Rectal smooth muscle tissue (tissue), 1 donor: Measurements from ENCODE around the gene TEX14.
"Not testable (repeated sequence)": the region's sequence is repeated elsewhere in the genome, so short reads cannot be mapped to it uniquely, and the experiment has no call there.

Experiments
- H3K27ac ChIP-seq: one replicate; pipeline ENCODE4 v1.7.0; 2013; ENCODE audit warnings: low read depth, low read length, inconsistent platforms
- H3K27me3 ChIP-seq: one replicate; pipeline ENCODE4 v1.7.0; 2013; ENCODE audit warnings: low read length; ENCODE audit not compliant: control insufficient read depth, insufficient read depth
- H3K36me3 ChIP-seq: one replicate; pipeline ENCODE4 v1.7.0; 2013; ENCODE audit warnings: low read length; ENCODE audit not compliant: control insufficient read depth, insufficient read depth
- H3K4me1 ChIP-seq: one replicate; pipeline ENCODE4 v1.7.0; 2013; ENCODE audit warnings: low read length; ENCODE audit not compliant: control insufficient read depth, insufficient read depth
- H3K4me3 ChIP-seq: one replicate; pipeline ENCODE4 v1.7.0; 2013; ENCODE audit warnings: low read length
- H3K9ac ChIP-seq: one replicate; pipeline ENCODE4 v1.7.0; 2013; ENCODE audit warnings: low read length

TEX14 gene

DNA sequence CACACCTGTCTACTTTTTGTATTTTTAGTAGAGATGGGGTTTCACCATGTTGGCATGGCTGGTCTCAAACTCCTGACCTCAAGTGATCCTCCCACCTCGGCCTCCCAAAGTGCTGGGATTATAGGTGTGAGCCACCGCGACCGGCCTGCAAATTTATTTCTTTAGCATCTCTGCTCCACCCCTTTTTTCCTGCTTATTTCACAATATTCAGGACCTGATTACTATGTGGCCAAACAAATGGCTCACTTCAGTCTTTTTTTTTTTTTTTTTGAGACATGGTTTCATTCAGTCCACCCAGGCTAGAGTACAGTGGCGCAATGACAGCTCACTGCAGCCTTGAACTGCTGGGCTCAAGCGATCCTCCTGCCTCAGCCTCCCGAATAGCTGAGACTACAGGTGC is 109.1 kb downstream of the TEX14 start:
- not testable (repeated sequence) for H3K36me3 ChIP-seq, H3K27me3 ChIP-seq, H3K4me1 ChIP-seq, H3K9ac ChIP-seq, H3K4me3 ChIP-seq, H3K27ac ChIP-seq

GRCh38 chr17:58580671-58581070 is 111.2 kb downstream of the TEX14 start:
- Histone ChIP-seq H3K27ac (no peak overlapping the region), H3K36me3 (no peaks in the 10 kb centered on the region), H3K4me3 (no peak overlapping the region), H3K9ac (no peak overlapping the region), H3K4me1 (no peaks in the 10 kb centered on the region), H3K27me3 (no peaks in the 10 kb centered on the region)

DNA sequence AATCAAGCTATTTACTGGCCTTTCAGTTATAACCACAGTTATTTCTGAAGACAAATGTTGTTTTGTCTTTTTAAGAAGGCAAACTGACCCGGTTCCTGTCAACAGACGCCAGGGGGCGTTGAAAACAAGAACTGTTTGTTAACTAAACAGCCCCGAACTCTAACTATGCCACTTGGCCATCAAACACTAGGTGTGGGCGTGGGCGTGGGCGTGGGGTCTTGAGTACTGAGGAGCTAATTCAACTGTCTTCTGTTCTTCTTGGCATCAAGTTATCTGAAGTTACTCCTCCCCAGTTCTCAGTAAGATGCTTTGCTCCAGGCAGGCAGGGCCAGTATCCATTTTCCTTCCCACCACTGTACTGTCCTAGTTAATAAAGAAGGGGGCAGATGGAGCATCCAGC is 114.1 kb downstream of the TEX14 start:
- no peaks in the 10 kb centered on the region for H3K27me3 ChIP-seq
- no peak overlapping the region for H3K4me3 ChIP-seq
- H3K9ac ChIP-seq = no peak overlapping the region
- no peak overlapping the region for H3K27ac ChIP-seq
- no peaks in the 10 kb centered on the region for H3K36me3 ChIP-seq
- no peaks in the 10 kb centered on the region for H3K4me1 ChIP-seq

- Histone ChIP-seq H3K27me3 (no peaks in the 10 kb centered on the region), H3K36me3 (no peaks in the 10 kb centered on the region), H3K4me1 (no peaks in the 10 kb centered on the region), H3K27ac (no peak overlapping the region), H3K4me3 (no peak overlapping the region), H3K9ac (no peak overlapping the region)
Measured at GRCh38 chr17:58576679-58577367, 115.0 kb downstream of the TEX14 start.

DNA sequence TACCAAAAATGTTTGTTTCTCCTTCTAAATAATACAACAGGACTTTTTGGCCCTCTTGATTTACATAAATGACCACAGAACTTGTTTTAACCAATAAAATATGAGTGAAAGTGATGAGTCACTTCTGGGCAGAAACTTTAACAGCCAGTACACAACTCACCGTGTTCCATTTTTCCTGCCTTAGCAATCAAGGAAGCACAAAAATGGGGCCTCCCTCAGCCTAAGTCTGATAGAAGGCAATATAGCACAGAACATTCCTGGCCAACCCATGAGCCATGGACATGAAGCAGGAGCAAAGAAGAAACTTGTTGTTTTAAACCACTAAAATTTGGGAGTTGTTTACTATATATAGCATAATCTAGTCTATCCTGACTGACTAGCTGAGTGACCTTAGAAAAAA is 116.3 kb downstream of the TEX14 start:
- H3K4me1 ChIP-seq = no peaks in the 10 kb centered on the region
- H3K27me3 ChIP-seq = no peaks in the 10 kb centered on the region
- H3K27ac ChIP-seq = no peak overlapping the region
- no peak overlapping the region for H3K9ac ChIP-seq
- no peaks in the 10 kb centered on the region for H3K36me3 ChIP-seq
- no peak overlapping the region for H3K4me3 ChIP-seq

- Histone ChIP-seq H3K27ac (no peak overlapping the region), H3K4me1 (no peaks in the 10 kb centered on the region), H3K36me3 (no peaks in the 10 kb centered on the region), H3K4me3 (no peak overlapping the region), H3K27me3 (no peaks in the 10 kb centered on the region), H3K9ac (no peak overlapping the region)
Measured at GRCh38 chr17:58574025-58574424, 117.8 kb downstream of the TEX14 start.

GRCh38 chr17:58572846-58573245 is 119.0 kb downstream of the TEX14 start:
- Histone ChIP-seq H3K4me3 (no peak overlapping the region), H3K27me3 (no peaks in the 10 kb centered on the region), H3K9ac (no peak overlapping the region), H3K4me1 (no peaks in the 10 kb centered on the region), H3K27ac (no peak overlapping the region), H3K36me3 (no peaks in the 10 kb centered on the region)

GRCh38 chr17:58570758-58571157 is 121.1 kb downstream of the TEX14 start:
- no peak overlapping the region for H3K4me3 ChIP-seq
- H3K27me3 ChIP-seq = no peaks in the 10 kb centered on the region
- no peak overlapping the region for H3K9ac ChIP-seq
- no peaks in the 10 kb centered on the region for H3K4me1 ChIP-seq
- H3K36me3 ChIP-seq = no peaks in the 10 kb centered on the region
- H3K27ac ChIP-seq = no peak overlapping the region

GRCh38 chr17:58569196-58569595 is 122.6 kb downstream of the TEX14 start:
- Histone ChIP-seq H3K36me3 (no peaks in the 10 kb centered on the region), H3K27ac (no peak overlapping the region), H3K4me1 (no peaks in the 10 kb centered on the region), H3K4me3 (no peak overlapping the region), H3K27me3 (no peaks in the 10 kb centered on the region), H3K9ac (no peak overlapping the region)

- Histone ChIP-seq H3K9ac (no peak overlapping the region), H3K4me3 (no peak overlapping the region), H3K27ac (no peak overlapping the region), H3K27me3 (no peaks in the 10 kb centered on the region), H3K4me1 (no peaks in the 10 kb centered on the region), H3K36me3 (no peaks in the 10 kb centered on the region)
Measured at GRCh38 chr17:58568044-58568799, 123.6 kb downstream of the TEX14 start.

DNA sequence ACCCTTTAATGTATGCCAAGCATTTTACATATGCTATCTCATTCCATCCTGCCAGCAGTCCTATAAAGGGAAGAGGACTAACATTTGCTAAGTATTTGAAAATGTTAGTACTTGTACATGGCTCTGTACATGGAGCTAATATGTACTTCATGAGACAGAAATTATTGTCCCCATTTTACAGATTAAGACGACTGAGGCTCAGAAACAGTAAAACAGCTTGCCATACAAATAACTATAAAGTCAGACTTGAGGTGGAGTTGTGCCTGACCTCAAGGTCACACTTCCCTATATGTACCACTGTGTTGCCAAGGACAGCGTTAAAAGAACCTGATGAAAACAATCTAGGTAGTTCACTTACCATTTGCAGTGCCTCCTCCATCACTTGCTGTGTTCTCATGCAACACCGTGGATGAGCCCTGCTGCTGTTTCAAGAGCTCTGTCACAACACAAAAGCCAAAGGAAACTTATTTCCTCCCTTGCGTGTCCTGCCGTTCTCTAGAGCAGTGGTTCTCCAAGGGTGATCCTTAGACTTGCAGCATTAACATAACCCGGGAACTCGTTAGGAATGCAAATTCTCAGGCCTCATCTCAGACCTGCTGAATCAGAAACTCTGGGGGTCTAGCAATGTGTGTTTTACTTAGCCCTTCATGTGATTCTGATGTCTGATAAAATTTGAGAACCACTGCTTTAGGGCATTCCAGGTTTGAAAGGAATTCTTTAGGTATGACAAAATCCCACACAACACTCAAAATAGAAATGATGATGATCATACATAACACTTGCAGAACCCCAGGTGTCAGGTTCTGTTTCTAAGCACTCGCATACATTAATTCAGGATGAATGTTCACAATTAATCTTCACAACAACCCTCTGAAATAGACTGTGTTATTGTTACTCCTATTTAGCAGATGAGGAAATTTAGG is 126.2 kb downstream of the TEX14 start:
- no peaks in the 10 kb centered on the region for H3K4me1 ChIP-seq
- H3K27me3 ChIP-seq = no peaks in the 10 kb centered on the region
- H3K36me3 ChIP-seq = no peaks in the 10 kb centered on the region
- no peak overlapping the region for H3K9ac ChIP-seq
- H3K4me3 ChIP-seq = no peak overlapping the region
- no peak overlapping the region for H3K27ac ChIP-seq

GRCh38 chr17:58564971-58565370 is 126.9 kb downstream of the TEX14 start:
- H3K4me3 ChIP-seq = no peak overlapping the region

More at GRCh38 chr17:58564971-58565370, 126.9 kb downstream of the TEX14 start:
- Histone ChIP-seq H3K27ac (no peak overlapping the region), H3K9ac (no peak overlapping the region), H3K4me1 (no peaks in the 10 kb centered on the region), H3K36me3 (no peaks in the 10 kb centered on the region), H3K27me3 (no peaks in the 10 kb centered on the region)
